NCI-H2081 treated with DMSO at 0.1 percent for 48 hours (cell line): Measurements from ENCODE around the gene CERS6.

Experiments used
- DNase-seq: peaks from one replicate; lab custom pipeline; 2025; lab: John Stamatoyannopoulos, UW

Gene CERS6

DNA sequence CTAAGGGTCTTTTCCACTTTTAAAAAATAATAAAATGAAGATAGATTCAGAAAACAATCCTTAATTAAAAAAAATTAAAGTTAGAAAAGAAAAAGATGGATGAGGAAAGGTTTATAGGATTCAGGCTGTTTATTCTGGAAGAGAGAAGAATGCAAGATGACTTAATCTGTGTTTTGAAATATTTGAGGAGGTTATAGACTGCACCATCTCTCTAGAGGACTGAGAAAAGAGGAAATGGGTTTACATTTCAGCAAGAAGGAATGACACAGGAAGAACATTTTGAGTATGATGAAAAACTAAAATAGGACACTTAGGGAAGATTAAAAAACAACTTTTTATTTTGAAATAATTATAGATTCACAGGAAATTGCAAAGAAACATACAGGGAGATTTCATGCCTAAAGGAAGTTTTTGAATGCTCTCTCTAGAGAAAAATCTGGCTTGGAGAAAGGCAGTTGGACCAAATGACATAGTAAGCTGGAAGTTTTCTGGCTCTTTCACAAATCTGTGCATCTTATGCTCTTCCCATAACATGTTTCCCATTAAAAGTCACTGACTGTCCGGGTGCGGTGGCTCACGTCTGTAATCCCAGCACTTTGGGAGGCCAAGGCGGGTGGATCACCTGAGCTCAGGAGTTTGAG, 75.0 kb downstream of the CERS6 start:
- no peak for DNase-seq

DNA sequence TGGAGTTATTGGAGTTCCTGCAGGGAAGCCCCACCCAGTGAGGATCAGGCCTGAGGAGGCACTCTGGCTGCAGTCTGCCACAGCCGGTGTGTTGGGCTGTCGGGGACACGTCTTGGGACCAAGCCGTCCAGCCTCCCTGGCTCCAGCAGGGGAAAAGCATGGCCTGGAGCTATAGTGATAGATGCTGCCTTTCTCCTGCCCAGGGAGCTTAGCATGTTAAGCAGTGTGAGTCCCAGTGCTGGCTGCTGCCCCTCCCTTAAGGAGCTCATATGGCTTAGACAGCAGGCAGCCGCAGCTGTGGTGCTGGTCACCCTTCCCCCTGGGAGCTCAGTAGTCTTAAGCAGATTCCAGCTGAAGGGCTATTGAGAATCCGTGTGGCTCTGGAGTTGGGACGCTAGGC, 78.9 kb downstream of the CERS6 start:
- DNase-seq = no peak

DNA sequence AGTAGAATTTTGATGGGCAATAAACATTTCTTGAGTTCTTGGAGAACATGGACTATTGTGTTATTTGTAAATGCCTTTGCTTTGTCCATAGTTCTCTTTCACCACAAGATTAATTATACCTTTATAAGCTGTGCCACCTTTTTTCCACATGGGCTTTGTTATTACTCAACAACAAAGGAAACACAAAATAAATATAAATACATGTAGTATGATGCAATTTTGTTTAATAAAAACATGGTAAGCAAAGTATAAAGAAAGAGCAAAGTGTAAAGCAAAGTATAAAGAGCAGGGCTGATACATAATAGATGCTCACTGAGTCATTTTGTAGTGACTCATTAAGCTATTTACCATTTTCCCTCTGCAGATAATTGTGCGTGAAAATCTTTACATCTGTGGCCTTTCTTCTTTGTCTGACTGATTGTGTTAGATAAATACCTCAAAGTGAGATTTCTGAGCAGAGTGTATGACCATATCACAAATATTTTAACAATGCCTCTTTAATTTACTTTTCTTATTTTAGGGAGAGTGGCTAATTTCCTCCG, 80.9 kb downstream of the CERS6 start:
- DNase-seq = no peak

DNA sequence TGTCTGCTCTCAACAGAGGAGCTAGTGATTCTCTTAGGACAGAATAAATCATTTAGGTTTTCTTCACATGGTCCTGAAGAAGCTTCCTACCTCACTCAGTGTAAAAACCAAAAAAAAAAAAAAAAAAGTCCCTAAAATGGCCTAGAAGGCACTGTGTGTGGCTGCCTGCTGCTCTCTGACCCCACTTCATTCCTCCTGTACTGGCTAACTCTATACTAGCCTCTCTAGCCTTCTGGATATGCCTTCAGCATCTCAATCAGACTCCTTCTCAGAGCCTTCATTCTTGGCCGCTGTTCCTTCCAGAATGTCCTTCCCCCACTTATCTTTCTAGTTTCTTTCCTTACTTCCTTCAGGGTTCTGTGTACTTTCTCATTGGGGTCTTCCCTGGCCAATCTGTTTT, 82.1 kb downstream of the CERS6 start:
- no peak for DNase-seq

DNA sequence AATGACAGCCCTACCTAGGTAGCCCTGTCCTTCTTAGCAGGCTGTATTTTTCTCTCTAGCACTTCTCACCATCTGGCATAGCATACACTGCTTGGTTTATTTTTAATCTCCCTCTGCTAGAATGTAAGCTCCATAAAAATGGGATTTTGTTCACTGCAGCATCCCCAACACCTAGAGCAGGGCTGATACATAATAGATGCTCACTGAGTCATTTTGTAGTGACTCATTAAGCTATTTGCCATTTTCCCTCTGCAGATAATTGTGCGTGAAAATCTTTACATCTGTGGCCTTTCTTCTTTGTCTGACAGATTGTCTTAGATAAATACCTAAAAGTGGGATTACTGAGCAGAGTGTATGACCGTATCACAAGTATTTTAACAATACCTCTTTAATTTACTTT, 82.5 kb downstream of the CERS6 start:
- DNase-seq = no peak

DNA sequence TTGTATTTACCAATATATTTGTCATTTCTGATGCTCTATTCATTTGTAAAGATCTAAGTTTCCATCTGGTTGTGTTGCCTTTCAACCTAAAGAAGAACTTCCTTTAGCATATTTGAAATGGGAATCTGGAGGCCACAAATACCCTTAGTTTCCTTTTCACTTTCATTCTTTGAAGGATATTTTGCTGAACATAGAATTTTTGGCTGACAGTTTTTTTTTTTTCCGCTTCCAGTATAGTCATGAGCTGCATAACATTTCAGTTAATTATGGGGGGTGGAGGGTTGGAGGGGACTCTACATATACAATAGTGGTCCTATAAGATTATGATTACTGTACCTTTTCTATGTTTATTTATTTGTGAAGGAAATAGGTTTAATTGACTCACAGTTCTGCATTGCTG, 83.9 kb downstream of the CERS6 start:
- no peak for DNase-seq

DNA sequence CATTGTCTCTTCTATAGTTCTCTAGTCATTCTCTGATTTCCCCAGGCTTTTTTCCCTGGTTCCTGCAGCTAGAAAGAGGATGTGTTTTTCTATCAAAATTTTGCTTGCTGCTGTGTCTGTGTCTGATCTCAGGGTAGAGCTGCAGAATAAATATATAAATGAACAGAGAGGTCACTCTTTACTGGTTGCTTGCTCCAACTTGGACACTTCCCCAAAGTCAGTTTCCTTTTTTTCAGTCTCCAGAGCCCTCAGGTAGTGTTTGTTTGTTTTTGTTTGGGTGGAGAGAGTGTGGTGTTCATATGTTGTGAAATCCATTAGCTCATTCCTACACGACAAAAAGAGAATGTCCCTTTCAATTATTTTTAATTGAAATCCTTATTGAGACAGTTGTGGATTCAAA, 85.8 kb downstream of the CERS6 start:
- no peak for DNase-seq

DNA sequence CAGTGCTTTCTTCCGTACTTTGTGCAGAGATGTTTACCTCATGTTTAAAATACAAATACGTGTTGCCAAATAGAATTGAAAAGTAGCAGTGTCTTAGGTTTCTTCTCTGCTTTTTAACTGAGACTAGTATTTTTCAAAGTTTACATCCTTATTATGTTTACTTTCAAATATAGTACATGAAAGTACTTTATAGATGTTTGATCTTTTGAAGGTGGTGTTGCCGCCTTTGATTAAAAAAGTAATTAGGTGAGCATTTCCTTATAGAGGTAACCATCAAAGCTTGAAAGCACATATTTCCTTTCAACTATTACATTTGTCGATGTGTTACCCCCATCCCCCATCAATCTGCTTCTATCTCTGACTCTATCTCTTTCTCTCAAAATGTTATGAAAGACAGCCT, 87.0 kb downstream of the CERS6 start:
- DNase-seq = no peak

DNA sequence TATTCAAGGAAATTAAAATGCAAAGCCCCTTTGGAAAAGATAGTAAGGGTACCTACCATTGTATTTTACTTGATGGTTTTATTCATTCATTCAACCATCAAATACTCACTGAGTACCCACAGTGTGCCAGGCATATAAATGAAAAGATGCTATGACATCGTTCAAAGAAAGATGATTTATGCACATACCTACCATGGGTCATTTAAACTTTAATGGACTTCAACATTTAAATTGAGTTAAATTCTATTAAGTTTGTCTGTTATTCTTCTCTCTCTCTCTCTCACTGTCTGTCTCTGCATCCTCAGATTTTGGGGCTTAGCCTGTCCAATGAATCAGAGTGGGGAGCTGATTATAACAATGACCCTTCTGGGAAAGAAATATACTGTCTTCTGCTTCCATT, 87.9 kb downstream of the CERS6 start:
- no peak for DNase-seq

DNA sequence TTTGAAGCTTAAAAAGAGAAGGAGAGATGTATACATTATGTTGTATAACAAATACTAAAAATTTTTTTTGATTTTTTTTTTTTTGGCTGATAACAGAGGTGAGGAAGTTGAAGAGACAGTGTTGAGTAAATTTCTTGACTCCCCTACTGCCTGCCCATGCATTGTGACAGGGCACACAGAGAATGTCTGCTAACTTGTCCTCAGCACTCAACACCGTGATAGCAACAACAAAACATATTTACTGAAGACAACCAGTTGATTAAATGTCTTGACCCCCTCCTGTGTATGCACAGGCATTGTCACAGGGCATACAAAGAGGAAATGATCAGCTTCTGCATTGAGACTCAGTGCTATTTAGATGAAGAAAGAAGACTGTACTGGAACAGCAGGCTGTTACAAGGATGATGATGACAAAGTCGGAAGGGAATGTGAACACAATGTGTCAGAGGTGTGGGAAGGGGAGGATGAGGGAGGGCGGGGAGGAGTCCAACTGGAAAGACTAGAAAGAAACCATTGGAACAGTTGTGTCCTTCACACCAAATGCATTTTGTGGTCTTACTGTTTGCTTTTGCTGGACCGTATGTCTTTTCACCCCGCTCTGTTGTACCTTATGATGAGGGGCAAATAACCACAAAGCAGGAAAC, 89.5 kb downstream of the CERS6 start:
- DNase-seq = no peak

DNA sequence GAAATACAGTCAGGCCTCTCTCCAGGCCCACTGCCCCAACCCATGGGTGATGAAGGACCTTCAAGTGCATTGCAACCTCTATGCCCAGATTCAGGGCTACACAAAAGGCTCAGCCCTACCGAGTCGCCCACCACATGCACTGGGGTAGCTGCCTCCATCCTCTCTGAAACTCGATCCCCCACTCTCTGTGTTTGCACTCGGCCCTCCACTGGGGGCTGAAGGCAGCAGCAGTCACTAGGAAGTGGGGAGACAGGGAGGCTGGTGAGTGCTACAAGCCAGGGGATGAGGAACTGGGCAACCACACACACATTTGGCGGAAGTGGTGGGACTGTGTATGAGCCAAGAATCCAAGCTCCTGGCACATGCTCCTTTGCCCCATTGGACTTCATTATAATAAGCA, 94.6 kb downstream of the CERS6 start:
- DNase-seq = no peak

DNA sequence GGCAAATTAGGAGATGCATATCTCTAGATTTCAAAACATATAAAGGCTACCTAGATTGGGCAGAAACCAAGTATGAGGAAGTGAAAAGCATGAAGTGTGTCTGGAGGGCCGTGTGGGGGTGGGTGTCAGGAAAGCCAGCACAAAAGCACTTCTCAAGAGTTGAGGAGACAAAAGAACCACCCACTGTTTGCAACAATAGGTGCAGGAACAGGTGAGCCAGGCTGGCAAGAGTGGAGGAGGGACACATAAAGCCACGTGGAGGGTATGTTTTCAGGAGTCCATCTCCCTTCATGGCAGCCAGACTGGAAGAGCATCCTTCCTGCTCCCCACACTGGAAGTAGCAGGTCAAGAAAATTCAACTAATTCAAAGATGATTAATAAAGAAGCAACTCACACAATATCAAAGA, 96.4 kb downstream of the CERS6 start:
- DNase-seq = peak; percentile 59

DNA sequence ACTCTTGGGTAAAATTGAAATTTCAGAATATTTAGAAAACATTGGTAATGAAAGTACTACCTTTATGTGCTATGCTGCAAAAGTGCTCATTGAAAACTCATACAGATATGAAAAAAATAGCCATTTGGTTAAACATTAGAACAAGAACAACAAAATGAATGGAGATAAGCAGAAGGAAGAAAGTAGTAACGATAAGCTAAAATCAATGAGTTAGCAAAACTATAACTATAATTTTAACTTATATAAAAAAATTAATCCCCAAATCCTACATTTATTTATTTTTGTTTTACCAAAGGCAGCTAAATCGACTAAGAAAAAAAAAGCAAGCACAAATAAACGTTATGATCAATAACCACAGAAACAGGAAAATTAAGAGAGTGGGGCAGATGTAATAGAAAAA, 99.2 kb downstream of the CERS6 start:
- no peak for DNase-seq

DNA sequence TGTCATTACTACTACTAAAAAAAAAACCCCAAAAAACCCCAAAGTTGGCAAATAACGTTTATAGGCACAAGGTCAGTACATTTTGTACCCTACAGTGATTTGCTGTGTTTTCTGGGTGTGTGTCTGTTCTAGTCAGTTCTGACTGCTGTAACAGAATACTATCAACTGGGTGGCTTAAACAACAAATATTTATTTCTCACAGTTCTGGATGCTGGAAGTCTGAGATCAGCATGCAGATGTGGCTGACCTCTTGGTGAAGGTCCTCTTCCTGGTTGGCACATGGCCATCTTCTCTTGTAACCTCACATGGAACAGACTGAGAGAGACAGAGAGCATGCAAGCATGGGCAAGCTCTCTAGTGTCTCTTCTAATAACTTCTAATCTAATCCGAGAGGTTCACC, 103.1 kb downstream of the CERS6 start:
- no peak for DNase-seq

DNA sequence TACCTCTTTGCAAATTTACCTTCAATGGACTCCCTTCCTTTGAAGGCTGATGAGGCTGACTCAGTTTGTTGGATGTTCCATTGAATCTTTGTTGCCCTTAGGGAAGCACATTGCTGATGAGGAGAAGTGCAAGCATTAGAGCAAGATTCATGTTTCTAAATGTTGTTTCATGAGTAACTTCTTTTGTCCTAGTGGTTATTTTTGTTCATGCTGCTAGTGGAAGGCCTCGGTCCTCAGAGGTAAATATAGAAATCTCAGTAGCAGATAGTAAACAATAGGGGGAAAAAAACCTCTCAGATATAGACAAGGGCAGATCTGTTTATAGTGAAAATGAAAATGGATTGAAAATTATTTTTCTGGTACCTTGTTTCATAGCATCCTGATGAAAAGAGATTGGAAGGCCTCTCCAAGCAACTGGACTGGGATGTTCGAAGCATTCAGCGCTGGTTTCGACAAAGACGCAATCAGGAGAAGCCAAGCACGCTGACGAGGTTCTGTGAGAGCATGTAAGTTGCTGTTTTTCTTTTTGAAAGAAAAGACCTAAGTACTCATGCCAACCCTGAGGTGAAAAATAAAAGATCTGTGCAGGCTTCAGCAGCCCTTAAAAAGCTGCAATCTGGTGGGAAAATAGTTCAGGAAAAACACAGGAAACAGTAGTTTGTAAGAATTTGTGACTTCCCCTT, 104.9 kb downstream of the CERS6 start:
- no peak for DNase-seq

DNA sequence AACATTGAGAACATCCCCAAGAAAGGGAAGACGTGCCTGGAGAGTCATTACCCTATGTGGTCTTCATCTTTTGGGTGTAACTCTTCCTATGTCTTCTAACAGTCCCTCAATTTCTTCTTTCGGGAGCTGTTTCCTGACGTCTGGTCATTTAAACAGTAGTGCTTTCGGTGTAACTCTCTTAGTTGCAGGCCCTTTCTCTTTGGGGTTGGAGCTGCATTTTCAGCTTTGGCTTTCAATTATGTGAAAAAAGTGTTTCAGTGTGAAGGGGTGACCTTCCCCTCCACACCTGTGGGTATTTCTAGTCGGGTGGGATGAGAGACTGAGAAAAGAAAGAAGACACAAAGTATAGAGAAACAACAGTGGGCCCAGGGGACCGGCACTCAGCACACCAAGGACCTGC, 105.9 kb downstream of the CERS6 start:
- DNase-seq = no peak

DNA sequence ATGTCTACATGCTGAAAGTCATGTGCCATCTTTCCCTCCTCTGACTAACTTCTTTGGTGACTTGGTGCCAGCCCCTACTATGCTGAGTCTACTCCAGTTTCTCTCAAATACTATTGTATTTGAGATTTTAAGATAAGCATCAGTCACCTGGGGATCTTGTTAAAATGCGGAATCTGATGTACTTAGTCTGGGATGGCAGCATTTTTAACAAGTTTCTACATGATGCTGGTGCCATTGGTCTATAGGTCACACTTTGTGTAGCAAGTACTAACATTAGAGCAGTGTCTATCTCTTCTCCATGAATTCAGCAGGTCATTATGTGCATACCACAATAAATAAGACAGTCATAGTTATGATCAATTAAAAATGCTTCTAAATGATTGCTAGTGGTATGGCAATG, 106.9 kb downstream of the CERS6 start:
- no peak for DNase-seq

DNA sequence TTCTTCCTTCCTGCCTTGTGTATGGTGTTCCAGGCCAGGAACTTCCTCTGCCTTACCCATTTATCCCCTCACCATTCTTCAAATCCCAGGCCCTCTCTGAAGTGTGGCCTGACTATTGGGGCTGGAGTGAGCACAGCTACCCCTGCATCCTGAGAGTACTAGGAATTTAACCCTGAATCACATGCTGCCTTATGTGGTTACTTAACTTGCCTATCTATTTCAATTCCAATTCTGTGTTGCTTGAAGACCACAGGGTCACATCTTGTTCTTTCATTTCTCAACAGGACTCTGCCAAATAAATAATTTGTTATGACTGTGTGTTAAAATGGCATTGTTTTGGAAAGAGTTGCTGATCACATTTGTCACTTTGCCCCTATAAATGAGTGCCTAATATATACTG, 108.6 kb downstream of the CERS6 start:
- DNase-seq = no peak

DNA sequence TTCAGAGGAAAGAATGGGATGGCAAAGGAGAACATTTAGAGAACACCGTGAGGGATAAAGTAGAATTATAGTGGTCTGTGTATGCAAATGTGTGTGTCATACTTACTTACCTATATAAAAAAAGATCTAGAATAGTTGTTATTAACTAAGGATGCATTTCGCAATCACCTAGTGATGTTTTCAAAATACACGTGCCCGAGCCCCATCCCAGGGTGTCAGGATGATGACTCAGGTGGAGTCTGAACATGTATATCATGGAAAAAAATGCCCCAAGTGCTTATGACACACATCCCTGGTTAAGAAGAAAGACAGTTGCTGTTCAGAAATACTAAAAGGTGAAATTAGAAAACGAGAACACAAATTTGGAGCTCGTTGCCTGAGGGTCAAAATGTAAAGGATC, 109.0 kb downstream of the CERS6 start:
- DNase-seq = no peak

DNA sequence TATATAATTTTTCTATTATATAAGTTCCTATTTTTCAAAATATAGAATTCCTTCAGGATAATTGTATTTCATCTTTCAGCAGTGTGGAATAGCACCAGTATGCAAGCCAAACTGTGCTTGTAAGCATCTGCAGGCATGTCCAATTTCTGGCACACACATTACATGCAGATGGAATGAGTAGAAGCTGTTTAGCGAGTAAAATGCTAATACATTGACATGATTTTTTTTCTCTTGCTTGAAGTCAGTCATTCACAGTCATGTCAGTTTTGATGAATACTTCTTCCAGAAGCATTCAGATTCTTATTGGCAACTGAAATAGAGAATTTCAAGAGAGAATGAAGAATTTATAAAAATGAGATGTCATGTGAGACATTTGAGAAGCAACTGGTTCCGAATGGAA, 109.4 kb downstream of the CERS6 start:
- DNase-seq = no peak

DNA sequence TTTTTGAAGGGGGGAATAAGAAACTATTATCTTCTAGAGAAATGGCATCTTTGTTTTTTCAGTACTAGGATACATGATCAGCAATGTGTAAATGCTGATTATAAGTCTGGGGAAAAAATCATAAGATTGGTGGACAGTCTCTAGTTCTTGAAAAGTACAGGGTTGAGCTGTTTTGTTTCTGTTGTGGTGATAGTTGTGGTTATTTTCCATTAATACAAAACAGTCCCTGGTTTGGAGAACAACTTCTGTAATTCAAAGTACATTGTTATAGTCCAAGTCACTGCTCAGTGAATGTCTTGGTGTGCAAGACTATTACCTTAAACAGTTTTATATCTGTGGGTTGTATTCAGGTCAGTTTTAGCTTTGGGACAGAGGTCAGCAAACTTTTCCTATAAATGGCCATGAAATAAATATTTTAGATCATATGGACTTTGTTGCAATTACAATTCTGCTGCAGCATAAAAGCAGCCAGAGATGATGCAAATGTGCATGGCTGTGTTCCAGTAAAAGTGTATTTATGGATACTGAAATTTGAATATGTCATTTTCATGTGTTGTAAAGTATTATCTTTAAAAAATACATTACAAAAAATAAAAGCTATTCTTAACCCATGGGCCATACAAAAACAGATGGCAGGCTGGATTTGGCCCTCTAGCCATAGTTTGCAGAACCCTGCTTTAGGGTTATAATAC, 111.0 kb downstream of the CERS6 start:
- DNase-seq = no peak

DNA sequence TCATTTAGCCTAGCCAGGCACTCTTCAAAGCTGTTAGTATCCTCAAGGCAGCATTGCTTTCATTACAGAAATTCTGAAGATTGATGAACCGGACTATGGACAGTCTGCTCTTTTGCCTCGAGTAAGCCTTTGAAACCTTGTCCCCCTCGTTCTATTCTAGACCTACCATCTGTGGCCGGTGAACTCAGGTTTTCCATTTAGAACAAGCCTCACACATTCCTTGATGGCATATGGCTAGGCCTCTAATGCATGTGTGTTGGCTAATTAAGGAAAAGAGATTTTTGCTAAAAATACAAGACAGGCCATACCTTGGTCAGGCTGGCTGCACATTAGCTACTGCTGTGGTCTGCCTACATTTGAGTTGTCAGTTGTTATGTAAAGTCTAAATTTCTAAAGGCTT, 111.8 kb downstream of the CERS6 start:
- DNase-seq = no peak
